Metanephros (tissue), 1 donor: ENCODE data around the gene FGF1. TPM values are rescaled to one million over a fixed set of nuclear protein-coding genes. Genes with fewer than 3 reads are reported as not detected.

Source experiments
- total RNA-seq: library from RNA; depleted of rRNA; stranded (reverse); fragments of >200 nt; gene quantifications from one replicate; pipeline ENCODE4 v1.2.3, GENCODE V29; 2014

Gene FGF1
- total RNA-seq = 10.2 TPM

DNA sequence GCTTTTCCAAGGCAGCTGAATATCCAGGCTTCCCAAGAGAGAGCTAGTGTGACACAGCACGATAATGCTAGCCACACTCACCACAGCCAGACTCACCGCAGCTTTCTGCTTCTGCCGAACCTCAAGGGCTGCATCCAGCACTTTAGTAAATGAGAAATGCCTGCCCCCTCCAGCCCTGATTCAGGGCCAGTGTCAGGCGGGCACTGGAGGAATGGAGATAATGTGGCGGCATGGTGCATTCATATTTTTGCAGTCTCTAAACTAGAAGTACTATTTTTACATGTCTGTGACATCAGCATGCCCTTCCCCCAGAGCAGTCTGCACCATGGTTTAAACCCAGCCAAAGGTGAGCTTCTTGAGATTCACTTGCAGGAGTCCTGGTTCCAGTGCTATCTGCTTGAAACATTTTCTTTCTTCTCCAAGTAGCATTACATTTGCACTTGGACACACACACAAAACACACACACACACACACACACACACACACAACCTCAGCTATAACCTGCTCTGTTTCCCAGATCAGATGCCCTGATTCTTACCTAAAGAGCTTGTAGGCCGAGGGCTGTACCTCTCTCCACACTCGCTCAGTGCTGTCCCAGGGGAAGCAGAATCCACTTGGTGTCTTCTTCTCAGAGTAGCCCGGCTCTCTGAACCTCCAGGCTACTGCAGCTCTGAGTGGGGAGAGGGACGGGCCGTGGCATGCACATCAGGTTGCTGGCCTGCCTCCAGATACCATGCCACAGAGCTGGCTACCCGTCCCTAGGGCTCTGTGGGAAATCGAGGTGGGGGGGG lies at the start of gene FGF1:
TSS of gene FGF1 (minus strand) at position 673 of the 792 bp plus-strand sequence. CDS start 71,963 bp downstream, outside the sequence.

Other genes with a start within 250 kb of the FGF1 start
- 31.5 TPM for gene ARHGAP26, start 84.3 kb upstream of the FGF1 start, total RNA-seq